ENCODE data around the gene SLC6A18. TPM values are rescaled to one million over a fixed set of nuclear protein-coding genes. Genes with fewer than 3 reads are reported as not detected.

Gene SLC6A18
- total and polyA plus RNA-seq, 2 of the 4 experiments (the other 2 are of a cell fraction), result not detected

DNA sequence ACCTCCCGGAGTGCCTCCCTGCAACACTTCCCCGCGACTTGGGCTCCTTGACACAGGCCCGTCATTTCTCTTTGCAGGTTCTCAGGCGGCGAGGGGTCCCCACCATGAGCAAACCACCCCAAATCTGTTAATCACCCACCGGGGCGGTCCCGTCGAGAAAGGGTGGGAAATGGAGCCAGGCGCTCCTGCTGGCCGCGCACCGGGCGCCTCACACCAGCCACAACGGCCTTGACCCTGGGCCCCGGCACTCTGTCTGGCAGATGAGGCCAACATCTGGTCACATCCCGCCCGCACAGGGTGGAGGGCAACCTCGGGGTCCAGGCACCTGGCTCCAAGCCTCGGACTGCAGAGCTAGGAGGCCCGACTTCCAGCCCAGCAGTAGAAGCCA, 70.5 kb downstream of the SLC6A18 start:
- Histone ChIP-seq H4K8ac (ENCODE audit: low read depth in 2 of 2, low read length in 2 of 2) (no peak overlapping the region), H3K4me2 (ENCODE audit: low read depth, low read length) (no peak overlapping the region), H2AFZ (replicated peaks; ENCODE audit: low read length, poor library complexity) (no peak overlapping the region), H3K4ac (ENCODE audit: low read depth, low read length) (no peak overlapping the region), H2BK20ac (ENCODE audit: low read depth, low read length) (no peak overlapping the region), H2AK9ac (replicated peaks; ENCODE audit: low read depth, low read length, poor library complexity) (no peak overlapping the region), H3K4me3 (ENCODE audit: insufficient read depth, low read depth, low read length) (no peak overlapping the region), H4K91ac (ENCODE audit: insufficient read depth, low read depth, low read length) (no peak overlapping the region), H2BK120ac (ENCODE audit: low read depth, low read length) (no peak overlapping the region), H2AK5ac (ENCODE audit: low read depth, low read length) (no peak overlapping the region), H3K36me3 (ENCODE audit: control insufficient read depth, insufficient read depth, low read length) (no peaks in the 10 kb centered on the region), H3K27me3 (ENCODE audit: control insufficient read depth, insufficient read depth, low read length) (peaks cover 24% of the 10 kb centered on the region), H2BK5ac (ENCODE audit: low read depth, low read length, poor library complexity, severe bottlenecking) (no peak overlapping the region), H3K27ac (ENCODE audit: insufficient read depth, low read length) (no peak overlapping the region), H3K14ac (replicated peaks; ENCODE audit: low read depth, low read length) (no peak overlapping the region), H3K18ac (ENCODE audit: low read depth, low read length) (no peak overlapping the region), H3K9ac (ENCODE audit: low read depth, low read length) (no peak overlapping the region), H3K9me3 (ENCODE audit: control insufficient read depth, insufficient read depth, low read length) (no peaks in the 10 kb centered on the region), H3K4me1 (ENCODE audit: control insufficient read depth, insufficient read depth, low read length) (no peaks in the 10 kb centered on the region), H2BK15ac (ENCODE audit: low read depth, low read length) (no peak overlapping the region), H4K20me1 (ENCODE audit: insufficient read depth, low read length) (no peaks in the 10 kb centered on the region), H3K79me1 (ENCODE audit: low read depth in 1 of 2, low read length in 2 of 2) (no peaks in the 10 kb centered on the region), H3K9me1 (ENCODE audit: insufficient read depth, low read length) (no peaks in the 10 kb centered on the region), H3K23ac (ENCODE audit: low read depth, low read length) (no peak overlapping the region), H4K5ac (ENCODE audit: low read depth, low read length) (no peak overlapping the region), H3K56ac (ENCODE audit: extremely low read depth, insufficient read depth, low read length) (no peak overlapping the region)
- dilution Hi-C loops (cut with HindIII; ENCODE audit: low sequenced_read_pairs, unreplicated experiment) (no loop called here), in situ Hi-C loops (cut with MboI; ENCODE audit: low sequenced_read_pairs) (no loop called here), intact Hi-C loops (cut with micrococcal nuclease) (no loop called here)
- no peak for ATAC-seq (ENCODE audit: low read depth)
- BruUV-seq (replicated peaks), result no TSS peak
- ChIA-PET CTCF (no interaction called here), POLR2A (ENCODE audit: unreplicated experiment) (no interaction called here)
- TF ChIP-seq, protein P1, sequence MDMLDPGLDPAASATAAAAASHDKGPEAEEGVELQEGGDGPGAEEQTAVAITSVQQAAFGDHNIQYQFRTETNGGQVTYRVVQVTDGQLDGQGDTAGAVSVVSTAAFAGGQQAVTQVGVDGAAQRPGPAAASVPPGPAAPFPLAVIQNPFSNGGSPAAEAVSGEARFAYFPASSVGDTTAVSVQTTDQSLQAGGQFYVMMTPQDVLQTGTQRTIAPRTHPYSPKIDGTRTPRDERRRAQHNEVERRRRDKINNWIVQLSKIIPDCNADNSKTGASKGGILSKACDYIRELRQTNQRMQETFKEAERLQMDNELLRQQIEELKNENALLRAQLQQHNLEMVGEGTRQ (IDR thresholded peaks at IDR 0.05; ENCODE audit: low read depth, low read length), result no peak
- TF ChIP-seq MXI1 (IDR thresholded peaks at IDR 0.05; ENCODE audit: borderline replicate concordance, low read depth, low read length) (no peak), BHLHE40 (IDR thresholded peaks at IDR 0.05; ENCODE audit: low read depth, low read length) (no peak), RFX5 (IDR thresholded peaks at IDR 0.05; ENCODE audit: low read depth, low read length) (no peak), CEBPB (IDR thresholded peaks at IDR 0.05; ENCODE audit: low read depth, low read length) (no peak)
- 26% methylated on average over 13 of the region's 22 CpGs; no CpG with 5 or more reads in 1 of the 2 experiments for WGBS, 2 experiments (ENCODE audit: extremely low coverage in 2 of 2, insufficient read length in 1 of 2)
- DNase-seq, result no peak

Other genes with a start within 250 kb of the SLC6A18 start
- not detected in 2 replicates for gene NKD2, start 216.6 kb upstream of the SLC6A18 start, total RNA-seq (2012; rRNA removed)
- gene NKD2, start 216.6 kb upstream of the SLC6A18 start, polyA plus RNA-seq (2012; rRNA removed), result not detected in 2 replicates
- 3.0 and 3.3 TPM in 2 replicates for gene SLC12A7, start 113.3 kb upstream of the SLC6A18 start, total RNA-seq (2012; rRNA removed)
- 6.1 and 7.5 TPM in 2 replicates for gene SLC12A7, start 113.3 kb upstream of the SLC6A18 start, polyA plus RNA-seq (2012; rRNA removed)
- not detected in 2 replicates for gene SLC6A19, start 23.8 kb upstream of the SLC6A18 start, total RNA-seq (2012; rRNA removed)
- not detected in 2 replicates for gene SLC6A19, start 23.8 kb upstream of the SLC6A18 start, polyA plus RNA-seq (2012; rRNA removed)
- not detected in 2 replicates for gene TERT, start 69.7 kb downstream of the SLC6A18 start, total RNA-seq (2012; rRNA removed)
- gene TERT, start 69.7 kb downstream of the SLC6A18 start, polyA plus RNA-seq (2012; rRNA removed), result not detected in 2 replicates
- 101 and 137 TPM in 2 replicates for gene CLPTM1L, start 119.7 kb downstream of the SLC6A18 start, total RNA-seq (2012; rRNA removed)
- gene CLPTM1L, start 119.7 kb downstream of the SLC6A18 start, polyA plus RNA-seq (2012; rRNA removed), result 110 and 114 TPM in 2 replicates
- gene SLC6A3, start 220.1 kb downstream of the SLC6A18 start, total RNA-seq (2012; rRNA removed), result not detected in 2 replicates
- gene SLC6A3, start 220.1 kb downstream of the SLC6A18 start, polyA plus RNA-seq (2012; rRNA removed), result not detected in 2 replicates